Stimulated activated CD4-positive, alpha-beta T cell treated with anti-CD3 and anti-CD28 coated beads, TNF-alpha, amount 100 ng/mL, for 4 hours (primary cell): ENCODE data around the gene ZSCAN10.

ENCODE experiments used
- DNase-seq, 3 experiments: peaks; one replicate each; pipeline ENCODE4 v3.0.0-alpha.2; 2020; ENCODE audit warnings: low read depth in 3 of 3

The ZSCAN10 gene

GRCh38 chr16:3134338-3135125 is 35.4 kb upstream of the ZSCAN10 start, which contains the start of gene ZNF213:
ZNF213 (plus strand) TSS chr16:3135029; CDS start chr16:3137281, 2,252 bp downstream.
- peak; percentile 69 to 88 (median 86) for DNase-seq

GRCh38 chr16:3133844-3134243 is 34.8 kb upstream of the ZSCAN10 start:
- no peak for DNase-seq

- no peak for DNase-seq
Measured at GRCh38 chr16:3131755-3132377, 32.8 kb upstream of the ZSCAN10 start.

GRCh38 chr16:3129137-3130131 is 30.3 kb upstream of the ZSCAN10 start:
- peak; percentile 39 to 70 (median 44) for DNase-seq

- DNase-seq = no peak
Measured at GRCh38 chr16:3127745-3128144, 28.7 kb upstream of the ZSCAN10 start.

- DNase-seq = peak; percentile 93 to 97 (median 93)
Measured at GRCh38 chr16:3123986-3124886, 25.1 kb upstream of the ZSCAN10 start.

GRCh38 chr16:3122926-3123570 is 24.0 kb upstream of the ZSCAN10 start:
- no peak for DNase-seq

- DNase-seq = no peak
Measured at GRCh38 chr16:3121851-3122467, 22.9 kb upstream of the ZSCAN10 start.

GRCh38 chr16:3120435-3120834 is 21.3 kb upstream of the ZSCAN10 start:
- no peak for DNase-seq

GRCh38 chr16:3119701-3120408 is 20.8 kb upstream of the ZSCAN10 start:
- no peak for DNase-seq

GRCh38 chr16:3119286-3119685 is 20.2 kb upstream of the ZSCAN10 start:
- no peak for DNase-seq

GRCh38 chr16:3118846-3119245 is 19.8 kb upstream of the ZSCAN10 start:
- no peak for DNase-seq

GRCh38 chr16:3118204-3118790 is 19.2 kb upstream of the ZSCAN10 start:
- DNase-seq = no peak

- DNase-seq = no peak
Measured at GRCh38 chr16:3115561-3115960, 16.5 kb upstream of the ZSCAN10 start.

GRCh38 chr16:3115003-3115402 is 15.9 kb upstream of the ZSCAN10 start:
- DNase-seq = no peak

GRCh38 chr16:3113765-3114479 is 14.8 kb upstream of the ZSCAN10 start:
- no peak for DNase-seq

GRCh38 chr16:3112881-3113574 is 13.9 kb upstream of the ZSCAN10 start:
- no peak for DNase-seq
